Common myeloid progenitor, CD34-positive (primary cell): ENCODE data around the gene C1orf35.

ENCODE experiments used
- CTCF ChIA-PET: fragments of 350-600 bp; sonication (Branson Sonifier 250); formaldehyde crosslinking; loops from one replicate; lab custom pipeline; 2021; ENCODE audit warnings: antibody characterized with exemption; lab: Charles Lee
- POLR2A ChIA-PET: fragments of 350-600 bp; sonication (Branson Sonifier 250); formaldehyde crosslinking; loops from one replicate; lab custom pipeline; 2021; ENCODE audit warnings: antibody characterized with exemption; lab: Charles Lee
- DNase-seq, 3 donors: peaks; one replicate each; pipeline versions ENCODE4 v3.0.0 to v3.0.0-alpha.2; 2013
- H3K27ac ChIP-seq, 2 experiments: 1 replicate in 1 of 2; 2 replicates in 1 of 2; pipeline ENCODE4 v1.7.0; 2013; ENCODE audit warnings: inconsistent platforms in 2 of 2, low read length in 2 of 2, mild to moderate bottlenecking in 2 of 2, low read depth in 1 of 2, moderate library complexity in 1 of 2; ENCODE audit not compliant: severe bottlenecking in 2 of 2, insufficient read depth in 1 of 2, poor library complexity in 1 of 2
- H3K27me3 ChIP-seq, 5 experiments: replicated peaks in 2 of 5; 1 replicate in 3 of 5; 2 replicates in 2 of 5; pipeline versions ENCODE4 v1.6.1 to v1.7.0; 2013; ENCODE audit warnings: low read length in 4 of 5, mild to moderate bottlenecking in 2 of 5, moderate library complexity in 2 of 5, inconsistent platforms in 1 of 5; ENCODE audit not compliant: insufficient read depth in 5 of 5, control insufficient read depth in 4 of 5
- H3K36me3 ChIP-seq, 4 experiments: 1 replicate in 2 of 4; 2 replicates in 2 of 4; pipeline versions ENCODE4 v1.6.1 to v1.7.0; 2013; ENCODE audit warnings: low read length in 3 of 4, control low read depth in 1 of 4, mild to moderate bottlenecking in 1 of 4; ENCODE audit not compliant: control insufficient read depth in 4 of 4, insufficient read depth in 4 of 4
- H3K4me1 ChIP-seq, 4 experiments: 1 replicate in 3 of 4; 2 replicates in 1 of 4; pipeline versions ENCODE4 v1.6.1 to v1.7.1; 2013; ENCODE audit warnings: low read length in 3 of 4, mild to moderate bottlenecking in 3 of 4, control low read depth in 1 of 4, inconsistent platforms in 1 of 4, moderate library complexity in 1 of 4; ENCODE audit not compliant: control insufficient read depth in 4 of 4, insufficient read depth in 4 of 4; ENCODE audit errors: control extremely low read depth in 1 of 4
- H3K4me3 ChIP-seq, 7 experiments: 1 replicate in 4 of 7; 2 replicates in 3 of 7; pipeline versions ENCODE4 v1.5.1 to v1.7.0; 2013; ENCODE audit warnings: mild to moderate bottlenecking in 7 of 7, low read length in 6 of 7, moderate library complexity in 6 of 7, inconsistent platforms in 2 of 7, low read depth in 2 of 7, control low read depth in 1 of 7; ENCODE audit not compliant: insufficient read depth in 4 of 7, control insufficient read depth in 1 of 7; ENCODE audit errors: extremely low read depth in 1 of 7
- H3K9me3 ChIP-seq, 5 experiments: 1 replicate in 4 of 5; 2 replicates in 1 of 5; pipeline versions ENCODE4 v1.6.1 to v1.7.1; 2013; ENCODE audit warnings: low read length in 4 of 5, mild to moderate bottlenecking in 2 of 5, inconsistent platforms in 1 of 5, low read depth in 1 of 5, moderate library complexity in 1 of 5; ENCODE audit not compliant: control insufficient read depth in 4 of 5, insufficient read depth in 2 of 5; ENCODE audit errors: control extremely low read depth in 1 of 5
- WGBS: methylation state at CpG from one replicate; pipeline ENCODE4 v1.1.5; 2013; ENCODE audit not compliant: insufficient coverage; 5-methylcytosine and 5-hydroxymethylcytosine counted together

C1orf35 gene

DNA sequence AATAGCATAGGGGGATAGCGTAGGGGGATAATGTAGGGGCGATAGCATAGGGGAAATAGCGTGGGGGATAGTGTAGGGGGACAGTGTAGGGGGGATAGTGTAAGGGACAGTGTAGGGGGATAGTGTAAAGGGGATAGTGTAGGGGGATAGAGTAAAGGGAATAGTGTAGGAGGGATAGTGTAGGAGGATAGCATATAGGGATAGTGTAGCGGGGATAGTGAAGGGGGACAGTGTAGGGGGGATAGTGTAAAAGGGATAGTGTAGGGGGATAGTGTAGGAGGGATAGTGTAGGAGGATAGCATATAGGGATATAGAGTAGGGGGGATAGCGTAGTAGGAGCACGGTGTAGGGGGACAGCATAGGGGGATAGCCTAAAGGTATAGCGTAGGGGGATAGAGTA lies 34.8 kb downstream of the C1orf35 start:
- ChIA-PET CTCF (no interaction called here), POLR2A (no interaction called here)
- H3K4me3 ChIP-seq = no peak overlapping the region
- DNase-seq = no peak
- 70% methylated on average over 6 of the region's 7 CpGs for WGBS
- H3K4me1 ChIP-seq = no peaks in the 10 kb centered on the region
- H3K36me3 ChIP-seq = no peaks in the 10 kb centered on the region
- peaks cover 3 to 74% (median 33%) of the 10 kb centered on the region in 5 experiments for H3K27me3 ChIP-seq
- no peak overlapping the region for H3K27ac ChIP-seq
- no peaks in the 10 kb centered on the region for H3K9me3 ChIP-seq

DNA sequence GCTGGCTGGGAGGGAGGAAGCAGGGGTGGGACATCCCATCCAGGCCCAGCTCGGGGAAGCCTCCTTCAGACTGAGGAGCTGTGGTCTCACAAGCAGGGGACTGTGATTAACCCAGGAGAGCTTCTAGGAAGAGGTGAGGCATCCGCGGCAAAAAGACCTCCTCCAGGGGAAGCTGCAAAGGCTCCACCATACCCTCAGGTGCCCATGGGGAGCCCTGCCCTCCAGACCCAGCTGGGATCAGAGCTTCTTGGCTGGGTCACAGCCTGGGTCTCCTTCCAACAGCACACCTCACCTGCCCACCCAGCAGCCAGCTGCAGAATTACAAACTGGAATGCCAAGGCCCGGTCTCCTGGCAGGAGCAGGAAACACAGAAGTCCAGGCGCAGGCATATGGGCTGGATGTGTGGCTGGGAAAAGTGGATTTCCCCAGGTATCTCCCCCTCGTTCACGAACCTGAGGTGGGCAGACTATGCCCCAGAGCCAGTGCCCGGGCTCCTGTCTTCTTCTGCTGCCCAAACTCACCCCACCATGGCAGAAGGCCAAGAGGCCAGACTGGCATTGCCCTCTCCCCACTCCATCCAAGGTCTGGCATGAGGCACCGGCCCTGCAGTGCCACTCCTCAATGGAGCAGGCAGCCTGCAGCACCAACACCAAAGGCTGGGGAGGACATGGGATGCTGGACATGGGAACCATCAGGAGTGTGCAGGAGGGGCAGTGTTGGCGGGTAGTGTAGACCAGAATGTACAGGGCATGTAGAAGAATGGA lies 36.1 kb downstream of the C1orf35 start:
- POLR2A ChIA-PET = no interaction called here

GRCh38 chr1:228066416-228066815 lies 36.7 kb downstream of the C1orf35 start:
- no peaks in the 10 kb centered on the region for H3K36me3 ChIP-seq
- no peaks in the 10 kb centered on the region for H3K4me1 ChIP-seq
- CTCF ChIA-PET = interaction anchor here (0.8 kb wide), 1 partner anchor 25 kb away, joined by 3 read pairs; no protein-coding TSS in a partner anchor
- DNase-seq = no peak
- 48% methylated on average over 4 of the region's 4 CpGs for WGBS
- H3K9me3 ChIP-seq = no peaks in the 10 kb centered on the region
- no peak overlapping the region for H3K27ac ChIP-seq
- peaks cover 3 to 82% (median 33%) of the 10 kb centered on the region in 5 experiments for H3K27me3 ChIP-seq
- POLR2A ChIA-PET = no interaction called here
- no peak overlapping the region for H3K4me3 ChIP-seq

More for the DNA sequence above, 36.1 kb downstream of the C1orf35 start:
- Histone ChIP-seq H3K27me3 (peaks cover 3 to 82% (median 33%) of the 10 kb centered on the region in 5 experiments), H3K27ac (no peak overlapping the region), H3K36me3 (no peaks in the 10 kb centered on the region), H3K4me3 (no peak overlapping the region), H3K9me3 (no peaks in the 10 kb centered on the region), H3K4me1 (no peaks in the 10 kb centered on the region)
- no peak for DNase-seq
- 63% methylated on average over 10 of the region's 10 CpGs for WGBS
- CTCF ChIA-PET = no interaction called here

DNA sequence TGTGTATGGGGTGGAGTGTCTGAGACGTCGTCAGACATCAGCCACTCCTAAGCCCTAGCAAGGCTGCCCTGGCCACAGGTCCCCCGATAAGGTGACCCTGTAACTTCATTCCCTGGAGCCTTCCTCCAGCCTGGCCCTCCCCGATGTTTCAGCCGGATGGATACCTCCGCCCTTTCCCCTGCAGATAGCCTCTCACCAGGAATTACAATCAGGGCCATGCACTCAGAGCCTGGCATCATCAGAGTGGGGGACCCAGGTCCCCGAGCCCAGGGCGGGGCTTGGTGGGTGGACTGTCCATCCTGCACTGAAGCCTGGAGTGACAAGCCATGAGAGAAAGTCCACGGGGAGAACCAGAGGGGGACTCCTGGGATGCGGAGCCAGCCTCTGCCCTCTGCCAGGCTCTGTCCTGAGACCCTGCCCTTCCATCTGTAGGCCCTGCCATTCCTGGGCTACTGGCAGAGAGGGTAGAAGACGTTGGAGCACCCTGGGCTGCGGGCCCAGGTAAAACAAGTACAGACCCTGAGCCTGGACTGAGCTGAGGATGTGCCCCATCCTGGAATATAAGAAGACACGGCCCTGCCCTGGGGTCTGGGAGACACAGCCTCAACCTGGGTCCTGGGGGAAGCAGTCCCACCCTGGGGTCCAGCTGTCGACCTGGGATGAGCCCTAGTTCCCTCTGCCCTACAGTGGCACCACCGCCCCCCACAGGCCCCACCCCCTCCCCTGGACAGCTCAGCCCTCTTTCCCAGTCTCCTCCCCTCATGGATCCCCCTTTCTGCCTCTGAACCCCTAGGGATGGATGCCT lies 37.4 kb downstream of the C1orf35 start:
- DNase-seq = no peak
- peaks cover 0 to 82% (median 31%) of the 10 kb centered on the region in 5 experiments for H3K27me3 ChIP-seq
- no peaks in the 10 kb centered on the region for H3K9me3 ChIP-seq
- CTCF ChIA-PET = interaction anchor here (0.8 kb wide), 1 partner anchor 26 kb away, joined by 3 read pairs; no protein-coding TSS in a partner anchor
- H3K27ac ChIP-seq = no peak overlapping the region
- POLR2A ChIA-PET = no interaction called here
- WGBS = 78% methylated on average over 10 of the region's 15 CpGs
- no peaks in the 10 kb centered on the region for H3K36me3 ChIP-seq
- H3K4me3 ChIP-seq = no peak overlapping the region
- H3K4me1 ChIP-seq = peaks cover 0 to 2% (median under 1%) of the 10 kb centered on the region in 4 experiments

DNA sequence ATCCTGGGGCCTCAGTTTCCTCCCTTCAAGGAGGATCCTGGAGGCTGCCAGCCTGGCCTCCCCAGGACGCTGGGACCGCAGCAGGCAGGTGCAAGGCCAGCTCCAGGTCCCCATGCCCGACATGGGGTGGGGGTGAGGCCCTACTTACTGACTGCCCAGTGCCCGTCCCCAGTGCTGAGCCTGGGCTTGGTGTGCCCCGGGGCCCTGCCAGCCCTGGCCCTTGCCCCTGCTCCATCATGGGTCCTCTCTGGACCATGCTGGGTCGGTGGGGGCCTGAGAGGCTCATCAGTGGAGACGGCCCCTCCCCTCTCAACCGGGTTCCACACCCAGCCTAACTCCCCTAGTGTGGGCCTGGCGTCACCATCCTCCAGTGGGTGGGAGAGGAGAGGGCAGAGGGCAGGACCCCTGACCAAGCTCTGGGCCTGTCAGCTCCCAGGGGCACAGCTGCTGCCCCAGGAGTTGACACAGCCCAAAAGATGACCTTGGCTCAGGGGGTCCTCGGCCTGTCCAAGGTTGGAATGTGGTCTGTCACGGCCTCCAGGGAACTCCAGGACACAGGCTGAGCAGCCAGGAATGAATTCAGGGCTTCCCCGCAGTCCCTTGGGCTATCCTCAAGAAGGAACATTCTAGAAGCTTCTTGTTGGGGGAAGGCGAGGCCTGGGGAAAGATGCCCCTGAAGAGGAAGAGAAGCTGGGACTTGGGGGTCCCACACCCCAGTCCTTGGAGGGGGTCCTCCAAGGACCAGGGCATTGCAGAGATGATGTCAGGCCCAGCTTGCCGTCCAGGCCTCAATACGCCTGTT lies 38.2 kb downstream of the C1orf35 start:
- CTCF ChIA-PET = no interaction called here
- H3K27me3 ChIP-seq = peaks cover 0 to 83% (median 33%) of the 10 kb centered on the region in 5 experiments
- H3K27ac ChIP-seq = no peak overlapping the region
- no peaks in the 10 kb centered on the region for H3K9me3 ChIP-seq
- DNase-seq = no peak
- WGBS = 84% methylated on average over 9 of the region's 15 CpGs
- POLR2A ChIA-PET = no interaction called here
- peaks cover 0 to 10% (median 5%) of the 10 kb centered on the region in 4 experiments for H3K4me1 ChIP-seq
- H3K4me3 ChIP-seq = no peak overlapping the region
- H3K36me3 ChIP-seq = no peaks in the 10 kb centered on the region

GRCh38 chr1:228064296-228064695 lies 38.8 kb downstream of the C1orf35 start:
- no peak overlapping the region for H3K4me3 ChIP-seq
- DNase-seq = no peak
- no peak overlapping the region for H3K27ac ChIP-seq
- ChIA-PET CTCF (no interaction called here), POLR2A (no interaction called here)
- peaks cover 0 to 83% (median 30%) of the 10 kb centered on the region in 5 experiments for H3K27me3 ChIP-seq
- no peaks in the 10 kb centered on the region for H3K36me3 ChIP-seq
- H3K9me3 ChIP-seq = no peaks in the 10 kb centered on the region
- H3K4me1 ChIP-seq = peaks cover 0 to 15% (median 8%) of the 10 kb centered on the region in 4 experiments
- 20% methylated on average over 1 of the region's 8 CpGs for WGBS
